LNCAP (cell line): Measurements from ENCODE around the gene TRABD2B.

Experiments
- TF ChIP-seq, protein P1 (sequence below): fragments of 450-650 bp; IDR thresholded peaks from 2 replicates; pipeline ENCODE4 v1.5.1; 2017; ENCODE audit warnings: mild to moderate bottlenecking

TRABD2B gene

DNA sequence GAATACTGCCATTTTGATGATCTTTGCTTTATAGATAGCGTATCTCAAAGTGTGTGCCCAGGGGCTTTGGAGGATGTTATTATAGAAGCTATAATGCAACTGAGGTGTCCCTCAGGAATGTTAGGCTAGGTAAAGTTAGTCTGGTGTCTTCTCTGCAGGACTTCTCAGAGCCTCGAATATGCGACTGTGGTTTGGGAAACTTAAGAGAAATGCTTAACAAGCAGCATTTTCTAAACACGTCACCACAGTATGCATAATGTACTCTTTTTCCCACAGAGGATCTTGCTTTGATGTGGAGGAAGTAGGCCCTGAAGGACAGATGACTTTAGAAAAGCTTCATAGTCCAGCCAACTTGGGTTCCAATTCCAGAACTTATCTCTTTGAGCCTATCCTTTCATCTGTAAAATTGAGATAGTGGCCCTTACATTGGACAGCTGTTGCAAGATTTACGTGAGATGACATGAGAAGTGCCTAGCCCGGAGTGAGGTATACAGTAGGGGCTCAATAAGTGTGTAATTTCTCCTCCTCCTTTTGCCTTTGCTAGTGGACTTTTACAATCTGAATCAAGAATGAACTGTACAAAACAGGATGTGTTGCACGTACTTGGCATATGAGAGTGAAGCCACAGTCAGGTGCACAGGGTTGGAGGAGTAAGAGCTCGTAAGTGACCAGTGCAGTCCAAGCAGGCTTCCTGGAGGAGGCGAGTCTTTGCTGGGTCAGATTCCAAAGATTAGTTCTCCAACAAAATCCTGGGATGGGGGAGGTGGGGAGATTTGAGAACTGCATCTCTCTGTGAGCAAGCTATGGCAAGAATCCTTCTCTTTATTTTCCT is 29.7 kb upstream of the TRABD2B start:
- TF ChIP-seq, protein P1, sequence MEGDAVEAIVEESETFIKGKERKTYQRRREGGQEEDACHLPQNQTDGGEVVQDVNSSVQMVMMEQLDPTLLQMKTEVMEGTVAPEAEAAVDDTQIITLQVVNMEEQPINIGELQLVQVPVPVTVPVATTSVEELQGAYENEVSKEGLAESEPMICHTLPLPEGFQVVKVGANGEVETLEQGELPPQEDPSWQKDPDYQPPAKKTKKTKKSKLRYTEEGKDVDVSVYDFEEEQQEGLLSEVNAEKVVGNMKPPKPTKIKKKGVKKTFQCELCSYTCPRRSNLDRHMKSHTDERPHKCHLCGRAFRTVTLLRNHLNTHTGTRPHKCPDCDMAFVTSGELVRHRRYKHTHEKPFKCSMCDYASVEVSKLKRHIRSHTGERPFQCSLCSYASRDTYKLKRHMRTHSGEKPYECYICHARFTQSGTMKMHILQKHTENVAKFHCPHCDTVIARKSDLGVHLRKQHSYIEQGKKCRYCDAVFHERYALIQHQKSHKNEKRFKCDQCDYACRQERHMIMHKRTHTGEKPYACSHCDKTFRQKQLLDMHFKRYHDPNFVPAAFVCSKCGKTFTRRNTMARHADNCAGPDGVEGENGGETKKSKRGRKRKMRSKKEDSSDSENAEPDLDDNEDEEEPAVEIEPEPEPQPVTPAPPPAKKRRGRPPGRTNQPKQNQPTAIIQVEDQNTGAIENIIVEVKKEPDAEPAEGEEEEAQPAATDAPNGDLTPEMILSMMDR: no peak

DNA sequence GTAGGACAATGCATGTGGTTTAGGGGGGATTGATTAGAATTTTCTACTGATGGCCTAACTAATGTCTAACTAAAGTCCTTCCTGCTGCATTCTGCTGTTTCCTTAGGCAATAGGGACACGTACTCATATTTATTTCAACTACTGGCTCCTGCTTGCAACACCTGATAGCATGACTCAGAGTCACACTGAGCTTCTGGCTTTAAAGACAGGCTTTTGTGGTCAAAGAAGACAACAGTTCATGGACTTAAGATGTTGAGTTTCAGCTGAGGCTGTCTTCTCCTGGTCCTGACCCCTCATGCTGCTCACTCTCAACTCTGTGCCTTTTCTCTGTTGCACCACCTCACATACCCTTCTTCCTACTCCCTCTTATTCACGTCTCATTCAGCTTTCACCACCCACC is 29.1 kb upstream of the TRABD2B start:
- TF ChIP-seq, protein P1: no peak

DNA sequence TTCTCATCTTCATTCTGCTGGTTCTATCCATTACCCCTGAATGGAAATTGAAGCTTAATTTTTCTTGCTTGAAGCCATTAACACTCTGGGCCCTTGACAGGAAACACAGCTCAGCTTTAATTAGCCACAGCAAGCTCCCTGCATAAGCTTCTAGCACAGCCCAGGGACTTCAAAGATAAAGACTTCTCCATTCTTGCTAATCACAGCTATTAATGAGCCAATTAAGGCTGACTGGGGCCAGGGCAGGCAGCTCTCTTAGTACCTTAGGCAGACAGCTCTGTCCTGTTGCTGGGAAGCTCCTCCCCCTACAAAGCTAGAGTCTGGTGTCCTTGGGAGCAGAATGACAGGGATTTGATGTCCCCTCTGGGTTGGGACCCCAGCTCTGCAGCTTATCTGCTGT is 27.9 kb upstream of the TRABD2B start:
- TF ChIP-seq, protein P1: no peak

DNA sequence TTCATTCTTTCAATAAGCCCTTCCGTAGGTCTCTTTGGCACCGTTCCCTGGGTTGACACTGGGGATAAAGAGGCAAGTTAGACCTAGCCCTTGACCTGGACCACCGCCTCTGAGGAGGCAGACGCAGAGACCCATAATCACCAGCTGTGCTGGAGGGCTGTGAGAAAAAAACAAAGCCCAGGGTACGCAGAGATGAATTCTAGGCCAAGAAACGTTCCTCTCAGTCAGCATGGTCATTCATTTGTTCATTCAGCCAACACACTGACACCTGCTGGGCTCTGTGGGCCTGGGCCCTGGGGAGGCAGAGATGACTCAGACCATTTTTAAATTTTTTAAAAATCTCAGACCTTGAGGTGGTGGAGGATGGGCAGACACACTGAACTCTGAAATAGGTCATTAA is 26.3 kb upstream of the TRABD2B start:
- TF ChIP-seq, protein P1: no peak

DNA sequence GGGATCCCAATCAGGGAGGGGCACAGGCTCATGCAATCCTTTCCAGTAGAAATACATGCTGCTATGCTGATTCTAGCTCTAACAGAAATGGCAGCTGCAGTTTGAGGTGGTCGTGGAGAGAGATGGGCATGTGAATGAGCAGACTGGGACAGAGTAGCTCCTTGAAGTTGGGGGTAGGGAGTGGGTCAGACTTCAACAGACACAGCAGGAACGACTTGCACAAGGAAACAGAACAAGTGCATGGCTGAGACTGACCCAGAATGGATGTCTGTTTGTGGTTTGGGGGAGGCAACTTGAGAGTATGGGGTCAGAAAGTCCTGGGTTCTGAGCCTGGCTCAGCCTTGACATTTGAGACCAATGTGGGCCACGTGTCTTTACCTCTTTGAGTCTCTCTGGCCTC is 25.1 kb upstream of the TRABD2B start:
- TF ChIP-seq, protein P1: no peak

DNA sequence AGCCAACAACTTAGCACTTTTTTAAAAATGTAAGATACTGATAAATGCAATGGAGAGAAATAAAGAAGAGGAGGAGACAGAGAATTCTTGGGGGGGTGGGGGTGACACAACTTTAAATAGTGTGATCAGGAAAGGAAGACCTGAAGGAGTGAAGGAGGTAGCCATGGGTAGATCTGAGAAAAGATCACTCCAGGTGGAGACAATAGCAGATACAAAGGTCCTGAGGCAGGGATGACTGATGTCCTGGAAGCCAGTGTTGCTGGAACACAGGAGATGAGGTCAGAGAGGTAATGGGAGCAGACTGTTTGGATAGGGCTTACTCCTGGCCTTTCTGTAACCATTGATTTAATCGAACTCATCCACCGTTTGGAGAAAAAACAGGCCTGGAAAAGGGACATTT is 24.6 kb upstream of the TRABD2B start:
- TF ChIP-seq, protein P1: no peak

DNA sequence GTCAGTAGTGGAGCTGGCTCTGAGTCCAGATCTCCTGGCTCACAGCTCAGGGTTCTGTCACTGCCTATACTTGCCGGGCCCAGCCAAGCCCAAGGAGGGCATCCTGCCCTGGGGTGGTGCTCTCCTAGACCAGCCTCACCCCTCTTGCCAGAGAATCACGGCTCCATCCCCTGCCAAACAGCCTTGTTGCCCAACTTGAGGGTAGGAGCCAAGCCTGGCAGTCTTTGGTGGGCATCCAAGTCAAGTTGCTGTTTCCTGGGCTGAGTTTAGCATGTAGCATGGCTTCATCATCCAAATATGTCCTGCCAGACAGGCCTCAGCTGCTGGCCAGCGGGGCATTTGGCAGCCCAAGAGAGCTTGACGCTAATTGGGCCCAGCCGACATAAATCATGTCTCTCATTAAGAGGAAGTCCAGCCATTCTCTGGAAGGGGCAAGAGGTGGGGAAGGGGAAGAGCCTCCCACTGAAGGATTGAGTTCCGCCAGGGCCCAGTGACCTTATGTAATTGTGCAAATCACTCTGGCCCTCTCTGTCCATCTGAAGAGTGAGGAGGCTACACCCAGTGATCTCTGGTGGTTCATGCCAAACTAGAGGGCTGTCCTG is 22.6 kb upstream of the TRABD2B start:
- TF ChIP-seq, protein P1: no peak
